ENCODE results near the gene EPB41L4A. TPM values are rescaled to one million over a fixed set of nuclear protein-coding genes. Genes with fewer than 3 reads are reported as not detected.

EPB41L4A gene
- total RNA-seq, 1 donor from 2014 or later, result 30.6 TPM

- H3K27me3 ChIP-seq (ENCODE audit: control insufficient read depth, insufficient read depth, low read length), result no peaks in the 10 kb centered on the region
These were observed 115.4 kb downstream of the EPB41L4A start for GRCh38 chr5:112303685-112304084.

GRCh38 chr5:112294126-112294525 is 125.0 kb downstream of the EPB41L4A start:
- no peak for DNase-seq (ENCODE audit: low read depth)
- H3K4me3 ChIP-seq (ENCODE audit: low read depth, low read length), result no peak overlapping the region
- TF ChIP-seq CTCF (IDR thresholded peaks at IDR 0.05; ENCODE audit: insufficient read depth, low read length, poor library complexity, severe bottlenecking), result no peak
- no peaks in the 10 kb centered on the region for H3K27me3 ChIP-seq (ENCODE audit: control insufficient read depth, insufficient read depth, low read length)
- H3K36me3 ChIP-seq (ENCODE audit: control insufficient read depth, insufficient read depth, low read length), result no peaks in the 10 kb centered on the region

More at GRCh38 chr5:112303685-112304084, 115.4 kb downstream of the EPB41L4A start:
- no peak for TF ChIP-seq CTCF (IDR thresholded peaks at IDR 0.05; ENCODE audit: insufficient read depth, low read length, poor library complexity, severe bottlenecking)
- Histone ChIP-seq H3K4me3 (ENCODE audit: low read depth, low read length) (no peak overlapping the region), H3K36me3 (ENCODE audit: control insufficient read depth, insufficient read depth, low read length) (no peaks in the 10 kb centered on the region)
- no peak for DNase-seq (ENCODE audit: low read depth)

- no peak for TF ChIP-seq CTCF (IDR thresholded peaks at IDR 0.05; ENCODE audit: insufficient read depth, low read length, poor library complexity, severe bottlenecking)
- DNase-seq (ENCODE audit: low read depth), result no peak
- no peaks in the 10 kb centered on the region for H3K27me3 ChIP-seq (ENCODE audit: control insufficient read depth, insufficient read depth, low read length)
These were observed 125.5 kb downstream of the EPB41L4A start for GRCh38 chr5:112293587-112293986.

GRCh38 chr5:112290691-112291090 is 128.4 kb downstream of the EPB41L4A start:
- H3K4me3 ChIP-seq (ENCODE audit: low read depth, low read length), result no peak overlapping the region
- no peaks in the 10 kb centered on the region for H3K36me3 ChIP-seq (ENCODE audit: control insufficient read depth, insufficient read depth, low read length)
- no peaks in the 10 kb centered on the region for H3K27me3 ChIP-seq (ENCODE audit: control insufficient read depth, insufficient read depth, low read length)
- DNase-seq (ENCODE audit: low read depth), result no peak
- no peak for TF ChIP-seq CTCF (IDR thresholded peaks at IDR 0.05; ENCODE audit: insufficient read depth, low read length, poor library complexity, severe bottlenecking)

More at GRCh38 chr5:112293587-112293986, 125.5 kb downstream of the EPB41L4A start:
- H3K4me3 ChIP-seq (ENCODE audit: low read depth, low read length), result no peak overlapping the region
- no peaks in the 10 kb centered on the region for H3K36me3 ChIP-seq (ENCODE audit: control insufficient read depth, insufficient read depth, low read length)

GRCh38 chr5:112289465-112289864 is 129.6 kb downstream of the EPB41L4A start:
- H3K27me3 ChIP-seq (ENCODE audit: control insufficient read depth, insufficient read depth, low read length), result no peaks in the 10 kb centered on the region

More at GRCh38 chr5:112289465-112289864, 129.6 kb downstream of the EPB41L4A start:
- peak; percentile 14 for TF ChIP-seq CTCF (IDR thresholded peaks at IDR 0.05; ENCODE audit: insufficient read depth, low read length, poor library complexity, severe bottlenecking)
- Histone ChIP-seq H3K4me3 (ENCODE audit: low read depth, low read length) (no peak overlapping the region), H3K36me3 (ENCODE audit: control insufficient read depth, insufficient read depth, low read length) (no peaks in the 10 kb centered on the region)
- no peak for DNase-seq (ENCODE audit: low read depth)

All from kidney epithelial cell (primary cell).